HEK293 (cell line): ENCODE measurements around the gene PAPSS2.

Experiments used
- CTCF ChIP-seq: fragments of 450-650 bp; formaldehyde crosslinking; IDR thresholded peaks from 2 replicates; pipeline ENCODE4 v1.5.1; 2016; ENCODE audit warnings: missing biosample characterization, missing genetic modification characterization
- RBAK ChIP-seq: fragments of 450-650 bp; formaldehyde crosslinking; IDR thresholded peaks from 2 replicates; pipeline ENCODE4 v1.5.1; 2016; ENCODE audit warnings: missing biosample characterization, missing genetic modification characterization
- REST ChIP-seq: fragments of 450-650 bp; formaldehyde crosslinking; IDR thresholded peaks from 2 replicates; pipeline ENCODE4 v1.5.1; 2016; ENCODE audit warnings: missing biosample characterization, missing genetic modification characterization
- ZNF239 ChIP-seq: fragments of 450-650 bp; formaldehyde crosslinking; IDR thresholded peaks from 2 replicates; pipeline ENCODE4 v1.5.1; 2016; ENCODE audit warnings: missing biosample characterization, missing genetic modification characterization
- ZNF830 ChIP-seq: fragments of 450-650 bp; IDR thresholded peaks from 2 replicates; pipeline ENCODE4 v1.5.0; 2018; ENCODE audit warnings: missing biosample characterization, missing genetic modification characterization, low read depth, mild to moderate bottlenecking, moderate library complexity

GRCh38 chr10:87651801-87652200 lies 7.9 kb upstream of the PAPSS2 start:
- no peak for TF ChIP-seq RBAK (tag by site-specific recombination)
- TF ChIP-seq CTCF (tag by site-specific recombination) = no peak
- TF ChIP-seq ZNF830 (tag by site-specific recombination) = no peak
- TF ChIP-seq ZNF239 = no peak
- no peak for TF ChIP-seq REST (tag by site-specific recombination)
